Keratinocyte (primary cell): Measurements from ENCODE around the gene ZMIZ1. TPM values are rescaled to one million over a fixed set of nuclear protein-coding genes. Genes with fewer than 3 reads are reported as not detected.

Experiments used
- DNase-seq: peaks from one replicate; pipeline ENCODE4 v3.0.0-alpha.2; 2011; ENCODE audit warnings: low read depth, missing footprints, low spot score
- FAIRE-seq: peaks from 2 replicates; lab custom pipeline; 2011; peaks lifted over from hg19 to GRCh38; lab: Jason Lieb, UNC
- H2AFZ ChIP-seq: 2 replicates; pipeline ENCODE4 v1.6.0; 2012; ENCODE audit warnings: low read length, control low read depth, inconsistent platforms; ENCODE audit not compliant: control insufficient read depth
- H3K27ac ChIP-seq: 2 replicates; pipeline ENCODE4 v1.5.1; 2011; ENCODE audit warnings: low read length; ENCODE audit not compliant: control insufficient read depth, insufficient read depth
- H3K27me3 ChIP-seq: 3 replicates; pipeline ENCODE4 v1.6.0; 2011; ENCODE audit warnings: low read length; ENCODE audit not compliant: control insufficient read depth, insufficient read depth; ENCODE audit errors: extremely low read depth
- H3K36me3 ChIP-seq, 2 experiments: 2 replicates in 1 of 2; 3 replicates in 1 of 2; pipeline ENCODE4 v1.5.1; 2011; ENCODE audit warnings: low read length in 2 of 2, mild to moderate bottlenecking in 1 of 2; ENCODE audit not compliant: control insufficient read depth in 2 of 2, insufficient read depth in 2 of 2; ENCODE audit errors: extremely low read depth in 1 of 2
- H3K4me1 ChIP-seq: 3 replicates; pipeline ENCODE4 v1.5.1; 2011; ENCODE audit warnings: low read length; ENCODE audit not compliant: control insufficient read depth, insufficient read depth; ENCODE audit errors: extremely low read depth
- H3K4me2 ChIP-seq: 3 replicates; pipeline ENCODE4 v1.6.0; 2011; ENCODE audit warnings: low read depth, low read length; ENCODE audit not compliant: control insufficient read depth, insufficient read depth; ENCODE audit errors: extremely low read depth
- H3K4me3 ChIP-seq, 3 experiments: fragments of 200-600 bp in 1 of 3; sonication (generic) in 1 of 3; 2 replicates in 2 of 3; 3 replicates in 1 of 3; pipeline ENCODE4 v1.5.1; 2011 to 2016; ENCODE audit warnings: low read length in 3 of 3, mild to moderate bottlenecking in 3 of 3, control low read depth in 2 of 3, inconsistent platforms in 1 of 3, low read depth in 1 of 3, mixed read lengths in 1 of 3, mixed run types in 1 of 3, moderate library complexity in 1 of 3; ENCODE audit not compliant: control insufficient read depth in 2 of 3, insufficient read depth in 2 of 3; ENCODE audit errors: extremely low read depth in 1 of 3
- H3K79me2 ChIP-seq: 2 replicates; pipeline ENCODE4 v1.6.0; 2012; ENCODE audit warnings: low read length; ENCODE audit not compliant: control insufficient read depth, insufficient read depth
- H3K9ac ChIP-seq: 3 replicates; pipeline ENCODE4 v1.6.0; 2011; ENCODE audit warnings: low read length; ENCODE audit not compliant: control insufficient read depth, insufficient read depth; ENCODE audit errors: extremely low read depth
- H3K9me1 ChIP-seq: 3 replicates; pipeline ENCODE4 v1.6.0; 2011; ENCODE audit warnings: low read length; ENCODE audit not compliant: control insufficient read depth, insufficient read depth; ENCODE audit errors: extremely low read depth
- H3K9me3 ChIP-seq: 2 replicates; pipeline ENCODE4 v1.5.1; 2012; ENCODE audit warnings: low read depth, low read length; ENCODE audit not compliant: control insufficient read depth
- H4K20me1 ChIP-seq: 3 replicates; pipeline ENCODE4 v1.6.0; 2011; ENCODE audit warnings: low read length; ENCODE audit not compliant: control insufficient read depth, insufficient read depth; ENCODE audit errors: extremely low read depth
- EZH2 ChIP-seq: IDR thresholded peaks from one replicate; pipeline ENCODE4 v1.6.1; 2012; ENCODE audit warnings: inconsistent platforms, mild to moderate bottlenecking, low read length, moderate library complexity
- dilution Hi-C: fragments of 300-500 bp; cut with MboI; formaldehyde crosslinking; loops from one replicate; pipeline ENCODE4 v1.7.0; 2020; ENCODE audit warnings: low sequenced_read_pairs; ENCODE audit not compliant: extremely low pct_ligation_motif_present
- polyA plus RNA-seq, 5 experiments: library from polyadenylated mRNA; depleted of rRNA in 3 of 5; stranded (reverse) in 3 of 5; stranded (forward) in 1 of 5; unstranded in 1 of 5; fragments of >200 nt; gene quantifications; 1 replicate in 1 of 5; 2 replicates in 3 of 5; 3 replicates in 1 of 5; pipeline versions ENCODE4 v1.2.1 to v1.2.3, GENCODE V29; 2011 to 2012; ENCODE audit warnings: missing spikeins in 2 of 5, low read depth in 1 of 5, low replicate concordance in 1 of 5
- TF ChIP-seq, protein P1 (sequence below), 3 experiments: IDR thresholded peaks in 1 of 3; conservative IDR thresholded peaks in 1 of 3; optimal IDR thresholded peaks in 1 of 3; 2 replicates in 2 of 3; 3 replicates in 1 of 3; pipeline versions ENCODE3 to v1.5.1; 2011; ENCODE audit warnings: low read length in 3 of 3, mild to moderate bottlenecking in 3 of 3, moderate library complexity in 2 of 3, control low read depth in 1 of 3, inconsistent platforms in 1 of 3; ENCODE audit not compliant: insufficient read depth in 2 of 3; ENCODE audit errors: extremely low read depth in 1 of 3

ZMIZ1 gene
- polyA plus RNA-seq, 1 donor (not counting 4 experiments of a cell fraction or from before 2014, with no cell fraction given) = 1.8 TPM

DNA sequence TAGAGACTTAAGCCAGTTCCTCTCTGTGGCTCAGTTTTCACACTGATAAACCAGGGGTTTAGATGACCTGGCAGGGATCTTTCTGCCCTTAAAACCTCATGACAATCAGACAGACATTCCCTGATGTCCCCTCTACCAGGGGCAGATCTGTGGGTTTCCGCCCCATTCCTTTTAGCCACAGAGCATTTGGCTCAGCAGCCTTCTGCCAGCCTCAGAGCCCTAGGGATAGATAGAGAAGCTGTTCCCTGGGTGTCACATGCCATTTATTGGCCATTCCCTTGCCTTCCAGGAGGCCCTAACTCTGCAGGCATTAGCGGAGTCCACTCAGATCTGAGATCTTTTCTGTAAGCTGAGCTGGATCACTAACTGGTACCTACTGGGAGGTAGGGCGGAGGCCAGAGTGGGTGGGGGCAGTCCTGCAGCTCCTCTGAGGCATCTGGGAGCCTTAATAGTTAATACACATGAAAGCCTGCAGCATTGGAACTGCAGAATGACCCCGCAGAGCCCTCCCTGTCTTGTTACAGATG is 101.5 kb downstream of the ZMIZ1 start:
- no peak overlapping the region for H3K27ac ChIP-seq
- no peaks in the 10 kb centered on the region for H3K9me1 ChIP-seq
- no peaks in the 10 kb centered on the region for H3K4me1 ChIP-seq
- no peaks in the 10 kb centered on the region for H3K9me3 ChIP-seq
- dilution Hi-C loops = no loop called here
- TF ChIP-seq, protein P1, sequence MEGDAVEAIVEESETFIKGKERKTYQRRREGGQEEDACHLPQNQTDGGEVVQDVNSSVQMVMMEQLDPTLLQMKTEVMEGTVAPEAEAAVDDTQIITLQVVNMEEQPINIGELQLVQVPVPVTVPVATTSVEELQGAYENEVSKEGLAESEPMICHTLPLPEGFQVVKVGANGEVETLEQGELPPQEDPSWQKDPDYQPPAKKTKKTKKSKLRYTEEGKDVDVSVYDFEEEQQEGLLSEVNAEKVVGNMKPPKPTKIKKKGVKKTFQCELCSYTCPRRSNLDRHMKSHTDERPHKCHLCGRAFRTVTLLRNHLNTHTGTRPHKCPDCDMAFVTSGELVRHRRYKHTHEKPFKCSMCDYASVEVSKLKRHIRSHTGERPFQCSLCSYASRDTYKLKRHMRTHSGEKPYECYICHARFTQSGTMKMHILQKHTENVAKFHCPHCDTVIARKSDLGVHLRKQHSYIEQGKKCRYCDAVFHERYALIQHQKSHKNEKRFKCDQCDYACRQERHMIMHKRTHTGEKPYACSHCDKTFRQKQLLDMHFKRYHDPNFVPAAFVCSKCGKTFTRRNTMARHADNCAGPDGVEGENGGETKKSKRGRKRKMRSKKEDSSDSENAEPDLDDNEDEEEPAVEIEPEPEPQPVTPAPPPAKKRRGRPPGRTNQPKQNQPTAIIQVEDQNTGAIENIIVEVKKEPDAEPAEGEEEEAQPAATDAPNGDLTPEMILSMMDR (optimal IDR thresholded peaks at IDR 0.05 in 1 of 3, IDR thresholded peaks at IDR 0.05 in 1 of 3, conservative IDR thresholded peaks at IDR 0.05 in 1 of 3; ENCODE audit: extremely low read depth in 1 of 3, insufficient read depth in 2 of 3, low read length in 3 of 3) = no peak
- TF ChIP-seq EZH2 = no peak
- H3K4me2 ChIP-seq = no peak overlapping the region
- H2AFZ ChIP-seq = no peak overlapping the region
- H4K20me1 ChIP-seq = no peaks in the 10 kb centered on the region
- DNase-seq (no peak), FAIRE-seq (no peak)
- H3K4me3 ChIP-seq = no peak overlapping the region
- no peak overlapping the region for H3K9ac ChIP-seq
- no peaks in the 10 kb centered on the region for H3K27me3 ChIP-seq
- H3K36me3 ChIP-seq = peaks cover 2 to 16% of the 10 kb centered on the region in 2 experiments
- H3K79me2 ChIP-seq = no peaks in the 10 kb centered on the region

DNA sequence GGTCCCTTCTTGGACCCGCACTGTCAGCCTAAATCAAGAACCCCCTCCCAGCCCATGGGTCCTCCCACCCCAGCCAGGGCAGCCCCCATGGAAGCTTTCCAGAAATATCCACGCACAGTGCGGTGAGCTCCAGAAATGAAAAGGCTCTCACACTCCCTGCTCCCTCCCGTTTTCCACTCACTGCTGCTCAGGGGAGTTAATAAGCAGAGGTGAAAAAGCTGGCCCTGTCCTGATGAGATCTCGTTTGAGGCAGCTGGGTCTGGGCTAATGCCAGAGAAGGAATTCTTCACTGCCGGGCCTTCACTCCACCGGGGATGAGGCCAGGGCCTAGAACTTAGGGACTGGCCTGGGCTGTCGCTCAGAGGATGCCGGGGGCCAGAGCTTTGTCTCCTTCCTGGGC is 102.2 kb downstream of the ZMIZ1 start:
- TF ChIP-seq, protein P1 (optimal IDR thresholded peaks at IDR 0.05 in 1 of 3, IDR thresholded peaks at IDR 0.05 in 1 of 3, conservative IDR thresholded peaks at IDR 0.05 in 1 of 3; ENCODE audit: extremely low read depth in 1 of 3, insufficient read depth in 2 of 3, low read length in 3 of 3) = no peak
- TF ChIP-seq EZH2 = no peak
- no peaks in the 10 kb centered on the region for H3K4me1 ChIP-seq
- no peak overlapping the region for H2AFZ ChIP-seq
- H3K36me3 ChIP-seq = peaks cover 2 to 16% of the 10 kb centered on the region in 2 experiments
- H3K79me2 ChIP-seq = no peaks in the 10 kb centered on the region
- no peaks in the 10 kb centered on the region for H3K9me3 ChIP-seq
- no peak overlapping the region for H3K27ac ChIP-seq
- no peak for DNase-seq
- H3K27me3 ChIP-seq = no peaks in the 10 kb centered on the region
- H3K4me2 ChIP-seq = no peak overlapping the region
- FAIRE-seq = no peak
- H3K9ac ChIP-seq = no peak overlapping the region
- no peak overlapping the region for H3K4me3 ChIP-seq
- H3K9me1 ChIP-seq = no peaks in the 10 kb centered on the region
- no peaks in the 10 kb centered on the region for H4K20me1 ChIP-seq
- dilution Hi-C loops = no loop called here
